Endothelial cell of umbilical vein (primary cell): Measurements from ENCODE around the gene TET2. TPM values are rescaled to one million over a fixed set of nuclear protein-coding genes. Genes with fewer than 3 reads are reported as not detected.

Experiments used
- BruUV-seq: library from RNA; stranded (reverse); fragments of 400-500 nt; replicated peaks from 2 replicates; lab custom pipeline; 2021; lab: Mats Ljungman, UMichigan
- CTCF ChIA-PET: fragments of 300-600, 350-600 bp; sonication (Branson Sonifier 250); formaldehyde crosslinking; loops from one replicate; lab custom pipeline; 2021; ENCODE audit warnings: antibody characterized with exemption, inconsistent platforms; lab: Charles Lee
- POLR2A ChIA-PET: fragments of 300-600, 350-600 bp; sonication (Branson Sonifier 250); formaldehyde crosslinking; loops from one replicate; lab custom pipeline; 2021; ENCODE audit warnings: antibody characterized with exemption, inconsistent platforms; lab: Charles Lee
- DNase-seq: peaks from one replicate; pipeline ENCODE4 v3.0.0-alpha.2; 2011; ENCODE audit warnings: low read depth, low spot score
- FAIRE-seq: peaks from 2 replicates; lab custom pipeline; 2011; peaks lifted over from hg19 to GRCh38; lab: Jason Lieb, UNC
- H2AFZ ChIP-seq: 2 replicates; pipeline ENCODE4 v1.6.0; 2012; ENCODE audit warnings: low read depth, low read length, control low read depth, inconsistent platforms
- H3K27ac ChIP-seq: 2 replicates; pipeline ENCODE4 v1.5.1; 2011; ENCODE audit warnings: low read depth, mild to moderate bottlenecking, control low read depth, low read length, moderate library complexity; ENCODE audit not compliant: insufficient read depth
- H3K27me3 ChIP-seq, 2 experiments: 2 replicates each; pipeline versions ENCODE4 v1.6.0 to v1.6.1; 2011; ENCODE audit warnings: low read length in 2 of 2, mixed read lengths in 1 of 2; ENCODE audit not compliant: control insufficient read depth in 2 of 2, insufficient read depth in 2 of 2
- H3K36me3 ChIP-seq, 2 experiments: 2 replicates in 1 of 2; 3 replicates in 1 of 2; pipeline ENCODE4 v1.5.1; 2011; ENCODE audit warnings: low read length in 2 of 2, mild to moderate bottlenecking in 1 of 2, moderate library complexity in 1 of 2; ENCODE audit not compliant: control insufficient read depth in 2 of 2, insufficient read depth in 2 of 2; ENCODE audit errors: extremely low read depth in 1 of 2
- H3K4me1 ChIP-seq: 3 replicates; pipeline ENCODE4 v1.5.1; 2011; ENCODE audit warnings: mild to moderate bottlenecking, low read length; ENCODE audit not compliant: control insufficient read depth, insufficient read depth; ENCODE audit errors: extremely low read depth
- H3K4me2 ChIP-seq: 2 replicates; pipeline ENCODE4 v1.6.1; 2011; ENCODE audit warnings: low read length, control low read depth, mixed read lengths; ENCODE audit not compliant: insufficient read depth
- H3K4me3 ChIP-seq, 3 experiments: fragments of 200-600 bp in 1 of 3; sonication (generic), shearing (Covaris generic) in 1 of 3; replicated peaks in 1 of 3; 2 replicates each; pipeline ENCODE4 v1.5.1; 2011 to 2016; ENCODE audit warnings: control low read depth in 3 of 3, low read length in 3 of 3, mild to moderate bottlenecking in 2 of 3, inconsistent platforms in 1 of 3, low read depth in 1 of 3, moderate library complexity in 1 of 3; ENCODE audit not compliant: insufficient read depth in 1 of 3
- H3K79me2 ChIP-seq: 2 replicates; pipeline ENCODE4 v1.6.0; 2012; ENCODE audit warnings: low read length, inconsistent platforms; ENCODE audit not compliant: control insufficient read depth, insufficient read depth
- H3K9ac ChIP-seq: replicated peaks from 2 replicates; pipeline ENCODE3; 2011; ENCODE audit warnings: low read length, control low read depth; ENCODE audit not compliant: insufficient read depth; ENCODE audit errors: extremely low read depth
- H3K9me1 ChIP-seq: replicated peaks from 3 replicates; pipeline ENCODE4 v1.6.0; 2011; ENCODE audit warnings: mild to moderate bottlenecking, low read length; ENCODE audit not compliant: control insufficient read depth, insufficient read depth; ENCODE audit errors: extremely low read depth
- H3K9me3 ChIP-seq: replicated peaks from 2 replicates; pipeline ENCODE4 v1.5.1; 2012; ENCODE audit warnings: low read length, inconsistent platforms; ENCODE audit not compliant: control insufficient read depth, insufficient read depth
- H4K20me1 ChIP-seq: replicated peaks from 2 replicates; pipeline ENCODE3; 2011; ENCODE audit warnings: mild to moderate bottlenecking, low read length; ENCODE audit not compliant: control insufficient read depth, insufficient read depth; ENCODE audit errors: extremely low read depth
- CTCF ChIP-seq, 2 donors: IDR thresholded peaks; 1 replicate in 1 of 2; 2 replicates in 1 of 2; pipeline ENCODE4 v1.5.1; 2011; ENCODE audit warnings: low read length in 2 of 2, mild to moderate bottlenecking in 2 of 2, moderate library complexity in 2 of 2, control low read depth in 1 of 2, inconsistent platforms in 1 of 2, low read depth in 1 of 2; ENCODE audit not compliant: insufficient read depth in 1 of 2; ENCODE audit errors: extremely low read depth in 1 of 2
- EZH2 ChIP-seq: IDR thresholded peaks from 2 replicates; pipeline ENCODE4 v1.6.1; 2012; ENCODE audit warnings: borderline replicate concordance, low read depth, mild to moderate bottlenecking, moderate library complexity, low read length, inconsistent platforms; ENCODE audit not compliant: severe bottlenecking
- FOS ChIP-seq: IDR thresholded peaks from 2 replicates; pipeline ENCODE4 v1.6.1; 2011; ENCODE audit warnings: mild to moderate bottlenecking, low read length, moderate library complexity, borderline replicate concordance; ENCODE audit not compliant: insufficient read depth
- GATA2 ChIP-seq: IDR thresholded peaks from 2 replicates; pipeline ENCODE4 v1.7.0; 2011; ENCODE audit warnings: low read depth, mild to moderate bottlenecking, moderate library complexity, mixed read lengths, low read length; ENCODE audit not compliant: insufficient read length, insufficient read depth
- JUN ChIP-seq: IDR thresholded peaks from 2 replicates; pipeline ENCODE4 v1.6.1; 2011; ENCODE audit warnings: borderline replicate concordance, low read depth; ENCODE audit not compliant: insufficient read length, insufficient read depth
- MAX ChIP-seq: IDR thresholded peaks from 2 replicates; pipeline ENCODE4 v1.6.1; 2011; ENCODE audit not compliant: insufficient read depth, insufficient read length
- MYC ChIP-seq: IDR thresholded peaks from one replicate; pipeline ENCODE4 v1.6.1; 2011; ENCODE audit warnings: mild to moderate bottlenecking, low read depth, low read length
- POLR2A ChIP-seq: IDR thresholded peaks from 2 replicates; pipeline ENCODE4 v1.6.1; 2012; ENCODE audit warnings: low read depth, mild to moderate bottlenecking, control low read depth, low read length
- POLR2AphosphoS5 ChIP-seq: IDR thresholded peaks from 2 replicates; pipeline ENCODE4 v1.6.1; 2012; ENCODE audit warnings: low read depth, mild to moderate bottlenecking, control low read depth, low read length, moderate library complexity; ENCODE audit not compliant: insufficient read depth
- dilution Hi-C: fragments of 300-500 bp; cut with MboI; formaldehyde crosslinking; loops from one replicate; pipeline ENCODE4 v1.15.0; 2019; ENCODE audit warnings: low sequenced_read_pairs; ENCODE audit not compliant: extremely low pct_ligation_motif_present
- intact Hi-C: fragments of 100-400 bp; cut with micrococcal nuclease; formaldehyde crosslinking; loops from one replicate; pipeline ENCODE4 v1.10.0; 2022
- polyA plus RNA-seq, 4 experiments: library from polyadenylated mRNA; depleted of rRNA in 3 of 4; stranded (reverse) in 3 of 4; unstranded in 1 of 4; fragments of >200 nt; gene quantifications; 2 replicates each; pipeline versions ENCODE4 v1.2.1 to v1.2.3, GENCODE V29; 2011 to 2012; ENCODE audit warnings: missing spikeins in 1 of 4
- total RNA-seq: library from RNA; stranded (reverse); gene quantifications from 2 replicates; pipeline ENCODE4 v1.2.3, GENCODE V29; 2021

The TET2 gene
- total and polyA plus RNA-seq, 2 donors (not counting 3 experiments of a cell fraction or from before 2014, with no cell fraction given) = 4.8 to 17.5 TPM

GRCh38 chr4:105291925-105292324 is 145.2 kb downstream of the TET2 start:
- Histone ChIP-seq H2AFZ (no peak overlapping the region), H3K27me3 (no peaks in the 10 kb centered on the region), H3K9me1 (no peaks in the 10 kb centered on the region), H3K36me3 (no peaks in the 10 kb centered on the region), H3K4me3 (no peak overlapping the region), H3K9ac (no peak overlapping the region), H3K79me2 (no peaks in the 10 kb centered on the region), H3K4me2 (no peak overlapping the region), H3K9me3 (no peaks in the 10 kb centered on the region), H3K27ac (no peak overlapping the region), H4K20me1 (no peaks in the 10 kb centered on the region), H3K4me1 (no peaks in the 10 kb centered on the region)
- TF ChIP-seq GATA2 (no peak), MYC (no peak), FOS (no peak), JUN (no peak), MAX (no peak), CTCF (IDR thresholded peaks at IDR 0.05; ENCODE audit: extremely low read depth in 1 of 2, insufficient read depth in 1 of 2, low read depth in 1 of 2, low read length in 2 of 2) (no peak), EZH2 (no peak), POLR2A (no peak), POLR2AphosphoS5 (no peak)
- no TSS peak for BruUV-seq
- intact Hi-C loops = no loop called here
- DNase-seq = no peak
- FAIRE-seq = no peak
- ChIA-PET POLR2A (no interaction called here), CTCF (no interaction called here)
- dilution Hi-C loops = no loop called here
